Measurements from ENCODE around the gene ERC1. TPM values are rescaled to one million over a fixed set of nuclear protein-coding genes. Genes with fewer than 3 reads are reported as not detected.

Gene ERC1
- total and polyA plus RNA-seq, 9 of the 15 experiments (the other 6 are each of a cell fraction or from before 2014, with no cell fraction given): 0.74 to 11.8 (median 4.8) TPM

DNA sequence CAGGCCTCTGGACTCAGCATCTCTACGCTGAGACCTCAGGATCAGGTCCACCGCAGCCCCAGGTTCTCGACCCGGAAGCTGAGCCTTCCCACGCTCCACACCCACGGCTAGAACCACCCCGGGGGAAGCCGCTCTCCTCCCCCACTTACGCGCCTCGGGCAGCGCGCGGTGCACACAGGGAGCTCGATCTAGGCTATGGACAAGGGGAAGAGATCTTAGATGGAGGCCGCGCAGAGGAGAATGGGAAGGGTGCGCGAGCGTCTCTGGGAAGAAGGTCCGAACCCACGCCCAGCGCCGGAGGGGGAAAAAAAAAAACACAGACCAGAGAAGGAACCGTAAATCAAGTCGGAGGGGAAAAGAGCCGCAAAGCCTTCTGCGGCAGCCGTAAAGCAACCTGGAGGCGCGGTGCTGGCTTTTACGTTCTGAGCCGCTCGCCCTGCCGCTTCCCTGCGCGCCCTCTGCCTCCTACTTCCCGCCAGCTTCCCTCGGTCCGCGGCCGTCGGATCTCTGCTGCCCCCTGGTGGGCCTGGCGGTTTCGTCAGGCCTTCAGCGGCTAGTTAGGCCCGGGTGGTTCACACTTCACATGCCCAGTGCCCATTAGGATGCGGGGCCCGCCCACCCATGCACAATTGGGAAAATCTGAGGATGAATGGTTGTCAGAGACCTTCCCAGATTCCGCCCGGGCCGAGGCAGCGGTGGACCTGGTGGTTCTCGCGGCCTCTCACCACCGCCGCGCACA, 41.4 kb upstream of the ERC1 start, which contains the start of gene RAD52:
TSS of gene RAD52 (minus strand) at position 242 of the 739 bp plus-strand sequence. CDS start 16,636 bp downstream, outside the sequence.
- Histone ChIP-seq H3K9me3 (replicated peaks; ENCODE audit: control insufficient read depth, insufficient read depth, low read depth, low read length) (no peaks in the 10 kb centered on the region), H3K4me1 (replicated peaks in 1 of 2; ENCODE audit: control insufficient read depth in 2 of 2, insufficient read depth in 2 of 2, low read length in 2 of 2) (peaks cover 2 to 8% of the 10 kb centered on the region in 2 experiments; a peak in 4 of 5 replicates), H3K4me2 (ENCODE audit: insufficient read depth, low read length) (peak within 1 kb of the TSS; percentile 87), H3K79me2 (ENCODE audit: control insufficient read depth, insufficient read depth, low read length) (peaks cover 36% of the 10 kb centered on the region), H3K4me3 (peak within 1 kb of the TSS; percentile 86), H3K9ac (ENCODE audit: insufficient read depth in 1 of 2, low read depth in 2 of 2, low read length in 2 of 2) (peak within 1 kb of the TSS; percentile 81 to 97), H3K27ac (ENCODE audit: extremely low read depth, low read depth, low read length) (peak within 1 kb of the TSS; percentile 88), H2AFZ (ENCODE audit: low read depth, low read length) (peak within 1 kb of the TSS; percentile 94), H3K9me1 (ENCODE audit: control insufficient read depth, insufficient read depth, low read length) (no peaks in the 10 kb centered on the region), H3K27me3 (ENCODE audit: control insufficient read depth in 2 of 2, insufficient read depth in 2 of 2, low read length in 2 of 2) (no peaks in the 10 kb centered on the region), H4K20me1 (replicated peaks; ENCODE audit: control insufficient read depth, insufficient read depth, low read length) (no peaks in the 10 kb centered on the region), H3K36me3 (ENCODE audit: control insufficient read depth, insufficient read depth, low read length) (0 out of 3 replicates have a peak, but pooled peaks cover 1% of the 10 kb centered on the region)
- no TSS peak for BruUV-seq (replicated peaks)
- POLR2A ChIA-PET: interaction anchor here (0.5 to 1.3 kb wide), 11 partner anchors 9 to 380 kb away, joined by 3 to 6 read pairs (median 4); partner anchors contain the start of gene ERC1
- under 1% methylated on average over 30 of the region's 58 CpGs for WGBS (ENCODE audit: insufficient coverage, low coverage, missing lambda C conversion rate)
- peak; percentile 82 to 95 (median 85) for DNase-seq (ENCODE audit: extremely low read depth in 1 of 4, low spot score in 3 of 4)
- peak; percentile 97 for FAIRE-seq
- intact Hi-C loops (cut with micrococcal nuclease): loop anchor here (5.0 kb wide), 4 partner anchors 37 to 377 kb away; no protein-coding TSS in a partner anchor
- CTCF ChIA-PET (ENCODE audit: low intra/inter-chr PET ratio): interaction anchor here (0.8 to 1.6 kb wide), 4 partner anchors 133 to 497 kb away, joined by 3 to 10 read pairs (median 6); no protein-coding TSS in a partner anchor
- ATAC-seq: peak; percentile 98
- in situ Hi-C loops (cut with MboI): loop anchor here (5.0 kb wide), 1 partner anchor 377 kb away; no protein-coding TSS in a partner anchor
- TF ChIP-seq ZNF253 (CRISPR knock-in tag; conservative IDR thresholded peaks at IDR 0.05): no peak
- TF ChIP-seq ZNF41 (CRISPR knock-in tag; conservative IDR thresholded peaks at IDR 0.05): no peak
- peak; percentile 98 for TF ChIP-seq RB1 (IDR thresholded peaks at IDR 0.05; ENCODE audit: low read depth)
- TF ChIP-seq, protein P1, sequence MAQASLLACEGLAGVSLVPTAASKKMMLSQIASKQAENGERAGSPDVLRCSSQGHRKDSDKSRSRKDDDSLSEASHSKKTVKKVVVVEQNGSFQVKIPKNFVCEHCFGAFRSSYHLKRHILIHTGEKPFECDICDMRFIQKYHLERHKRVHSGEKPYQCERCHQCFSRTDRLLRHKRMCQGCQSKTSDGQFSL (CRISPR knock-in tag; IDR thresholded peaks at IDR 0.05): no peak
- TF ChIP-seq, protein P1 (tag; IDR thresholded peaks at IDR 0.05): no peak
- TF ChIP-seq RNF2 (IDR thresholded peaks at IDR 0.05): peak; percentile 23; the same call in 1 of the 2 replicates
- no peak for TF ChIP-seq NR2C2 (CRISPR knock-in tag; IDR thresholded peaks at IDR 0.05)
- peak; percentile 71; the same call in 1 of the 2 replicates for TF ChIP-seq NR2C2 (tag; IDR thresholded peaks at IDR 0.05)
- TF ChIP-seq, protein P2, sequence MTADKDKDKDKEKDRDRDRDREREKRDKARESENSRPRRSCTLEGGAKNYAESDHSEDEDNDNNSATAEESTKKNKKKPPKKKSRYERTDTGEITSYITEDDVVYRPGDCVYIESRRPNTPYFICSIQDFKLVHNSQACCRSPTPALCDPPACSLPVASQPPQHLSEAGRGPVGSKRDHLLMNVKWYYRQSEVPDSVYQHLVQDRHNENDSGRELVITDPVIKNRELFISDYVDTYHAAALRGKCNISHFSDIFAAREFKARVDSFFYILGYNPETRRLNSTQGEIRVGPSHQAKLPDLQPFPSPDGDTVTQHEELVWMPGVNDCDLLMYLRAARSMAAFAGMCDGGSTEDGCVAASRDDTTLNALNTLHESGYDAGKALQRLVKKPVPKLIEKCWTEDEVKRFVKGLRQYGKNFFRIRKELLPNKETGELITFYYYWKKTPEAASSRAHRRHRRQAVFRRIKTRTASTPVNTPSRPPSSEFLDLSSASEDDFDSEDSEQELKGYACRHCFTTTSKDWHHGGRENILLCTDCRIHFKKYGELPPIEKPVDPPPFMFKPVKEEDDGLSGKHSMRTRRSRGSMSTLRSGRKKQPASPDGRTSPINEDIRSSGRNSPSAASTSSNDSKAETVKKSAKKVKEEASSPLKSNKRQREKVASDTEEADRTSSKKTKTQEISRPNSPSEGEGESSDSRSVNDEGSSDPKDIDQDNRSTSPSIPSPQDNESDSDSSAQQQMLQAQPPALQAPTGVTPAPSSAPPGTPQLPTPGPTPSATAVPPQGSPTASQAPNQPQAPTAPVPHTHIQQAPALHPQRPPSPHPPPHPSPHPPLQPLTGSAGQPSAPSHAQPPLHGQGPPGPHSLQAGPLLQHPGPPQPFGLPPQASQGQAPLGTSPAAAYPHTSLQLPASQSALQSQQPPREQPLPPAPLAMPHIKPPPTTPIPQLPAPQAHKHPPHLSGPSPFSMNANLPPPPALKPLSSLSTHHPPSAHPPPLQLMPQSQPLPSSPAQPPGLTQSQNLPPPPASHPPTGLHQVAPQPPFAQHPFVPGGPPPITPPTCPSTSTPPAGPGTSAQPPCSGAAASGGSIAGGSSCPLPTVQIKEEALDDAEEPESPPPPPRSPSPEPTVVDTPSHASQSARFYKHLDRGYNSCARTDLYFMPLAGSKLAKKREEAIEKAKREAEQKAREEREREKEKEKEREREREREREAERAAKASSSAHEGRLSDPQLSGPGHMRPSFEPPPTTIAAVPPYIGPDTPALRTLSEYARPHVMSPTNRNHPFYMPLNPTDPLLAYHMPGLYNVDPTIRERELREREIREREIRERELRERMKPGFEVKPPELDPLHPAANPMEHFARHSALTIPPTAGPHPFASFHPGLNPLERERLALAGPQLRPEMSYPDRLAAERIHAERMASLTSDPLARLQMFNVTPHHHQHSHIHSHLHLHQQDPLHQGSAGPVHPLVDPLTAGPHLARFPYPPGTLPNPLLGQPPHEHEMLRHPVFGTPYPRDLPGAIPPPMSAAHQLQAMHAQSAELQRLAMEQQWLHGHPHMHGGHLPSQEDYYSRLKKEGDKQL (CRISPR knock-in tag; IDR thresholded peaks at IDR 0.05; ENCODE audit: borderline replicate concordance): no peak
- no peak for TF ChIP-seq NR2C1 (IDR thresholded peaks at IDR 0.05)
- TF ChIP-seq NR2C1 (tag; IDR thresholded peaks at IDR 0.05): peak; percentile 29; the same call in 1 of the 2 replicates
- TF ChIP-seq ZNF444 (CRISPR knock-in tag; IDR thresholded peaks at IDR 0.05): no peak
- TF ChIP-seq HDGF (IDR thresholded peaks at IDR 0.05): no peak
- TF ChIP-seq MXI1 (IDR thresholded peaks at IDR 0.05; ENCODE audit: low read depth, low read length): no peak
- TF ChIP-seq, protein P3, sequence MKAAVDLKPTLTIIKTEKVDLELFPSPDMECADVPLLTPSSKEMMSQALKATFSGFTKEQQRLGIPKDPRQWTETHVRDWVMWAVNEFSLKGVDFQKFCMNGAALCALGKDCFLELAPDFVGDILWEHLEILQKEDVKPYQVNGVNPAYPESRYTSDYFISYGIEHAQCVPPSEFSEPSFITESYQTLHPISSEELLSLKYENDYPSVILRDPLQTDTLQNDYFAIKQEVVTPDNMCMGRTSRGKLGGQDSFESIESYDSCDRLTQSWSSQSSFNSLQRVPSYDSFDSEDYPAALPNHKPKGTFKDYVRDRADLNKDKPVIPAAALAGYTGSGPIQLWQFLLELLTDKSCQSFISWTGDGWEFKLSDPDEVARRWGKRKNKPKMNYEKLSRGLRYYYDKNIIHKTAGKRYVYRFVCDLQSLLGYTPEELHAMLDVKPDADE (conservative IDR thresholded peaks at IDR 0.05; ENCODE audit: control insufficient read depth, low read depth, low read length): 0 out of 2 replicates have a peak, but pooled peaks have one; percentile 17

Data from K562 (cell line).